OCI-LY3 (cell line): Measurements from ENCODE around the gene MAGI1.

Experiments
- H2AFZ ChIP-seq: fragments of 200-600, 300-600 bp; shearing (Covaris generic); 2 replicates; pipeline ENCODE4 v1.6.0; 2014; ENCODE audit warnings: antibody characterized with exemption, low read depth, low read length
- H3K27ac ChIP-seq: fragments of 200-600, 300-600 bp; sonication (generic); 2 replicates; pipeline ENCODE4 v1.5.1; 2014; ENCODE audit warnings: mild to moderate bottlenecking, low read length, moderate library complexity, mixed read lengths
- H3K27me3 ChIP-seq: fragments of 200-600, 300-600 bp; sonication (generic); 2 replicates; pipeline ENCODE4 v1.6.1; 2014; ENCODE audit warnings: low read depth, low read length, mixed read lengths
- H3K36me3 ChIP-seq: fragments of 200-600, 300-600 bp; sonication (generic); replicated peaks from 2 replicates; pipeline ENCODE3; 2014; ENCODE audit warnings: low read depth, low read length, mixed read lengths
- H3K4me1 ChIP-seq: fragments of 300-600, 200-600 bp; sonication (generic); 2 replicates; pipeline ENCODE4 v1.6.1; 2014; ENCODE audit warnings: low read length, mixed read lengths
- H3K4me2 ChIP-seq: fragments of 200-600, 300-600 bp; sonication (generic); 2 replicates; pipeline ENCODE4 v1.6.1; 2014; ENCODE audit warnings: low read length, mixed read lengths
- H3K4me3 ChIP-seq: fragments of 300-600, 200-600 bp; sonication (generic); 2 replicates; pipeline ENCODE4 v1.5.1; 2014; ENCODE audit warnings: antibody characterized with exemption, mild to moderate bottlenecking, low read length, moderate library complexity
- H3K79me2 ChIP-seq: fragments of 300-600, 200-600 bp; shearing (Covaris generic); 2 replicates; pipeline ENCODE4 v1.6.1; 2014; ENCODE audit warnings: mild to moderate bottlenecking, low read length, mixed read lengths
- H3K9ac ChIP-seq: fragments of 300-600, 200-600 bp; shearing (Covaris generic); 2 replicates; pipeline ENCODE4 v1.6.0; 2014; ENCODE audit warnings: mild to moderate bottlenecking, low read length, moderate library complexity
- H3K9me3 ChIP-seq: fragments of 200-600, 300-600 bp; shearing (Covaris generic); 2 replicates; pipeline ENCODE4 v1.6.1; 2014; ENCODE audit warnings: low read length, mixed read lengths; ENCODE audit not compliant: insufficient read depth
- H4K20me1 ChIP-seq: fragments of 200-600, 300-600 bp; sonication (generic); 2 replicates; pipeline ENCODE4 v1.6.1; 2016; ENCODE audit warnings: low read length, mixed read lengths; ENCODE audit not compliant: insufficient read depth
- CTCF ChIP-seq: fragments of 200-600, 300-600 bp; sonication (generic); IDR thresholded peaks from 2 replicates; pipeline ENCODE4 v1.5.1; 2014; ENCODE audit warnings: antibody characterized with exemption, low read length, low read depth
- EZH2phosphoT487 ChIP-seq: fragments of 200-600 bp; shearing (Covaris generic); IDR thresholded peaks from 2 replicates; pipeline ENCODE4 v1.6.1; 2018; ENCODE audit warnings: antibody characterized with exemption, mixed run types, low read depth

Gene MAGI1

GRCh38 chr3:65556934-65557577 lies 481.7 kb downstream of the MAGI1 start:
- Histone ChIP-seq H4K20me1 (no peaks in the 10 kb centered on the region), H3K4me2 (no peak overlapping the region), H3K79me2 (no peaks in the 10 kb centered on the region), H3K27ac (no peak overlapping the region), H2AFZ (no peak overlapping the region), H3K4me1 (no peaks in the 10 kb centered on the region), H3K9ac (no peak overlapping the region), H3K9me3 (no peaks in the 10 kb centered on the region), H3K27me3 (peaks cover 10% of the 10 kb centered on the region), H3K4me3 (no peak overlapping the region), H3K36me3 (no peaks in the 10 kb centered on the region)
- TF ChIP-seq CTCF (no peak), EZH2phosphoT487 (no peak)

GRCh38 chr3:65552434-65552833 lies 486.3 kb downstream of the MAGI1 start:
- H3K27ac ChIP-seq, result no peak overlapping the region
- H3K4me2 ChIP-seq, result no peak overlapping the region
- no peaks in the 10 kb centered on the region for H3K9me3 ChIP-seq
- TF ChIP-seq CTCF, result no peak
- TF ChIP-seq EZH2phosphoT487, result no peak
- H3K4me3 ChIP-seq, result no peak overlapping the region
- no peaks in the 10 kb centered on the region for H3K4me1 ChIP-seq
- H2AFZ ChIP-seq, result no peak overlapping the region
- H3K79me2 ChIP-seq, result no peaks in the 10 kb centered on the region
- no peaks in the 10 kb centered on the region for H3K36me3 ChIP-seq
- H3K9ac ChIP-seq, result no peak overlapping the region
- H3K27me3 ChIP-seq, result no peaks in the 10 kb centered on the region
- no peaks in the 10 kb centered on the region for H4K20me1 ChIP-seq

- Histone ChIP-seq H4K20me1 (no peaks in the 10 kb centered on the region), H3K27me3 (peaks cover 1% of the 10 kb centered on the region; the same call in 1 of the 2 replicates), H3K9ac (no peak overlapping the region), H3K4me2 (no peak overlapping the region), H3K36me3 (no peaks in the 10 kb centered on the region), H2AFZ (no peak overlapping the region), H3K79me2 (no peaks in the 10 kb centered on the region), H3K9me3 (no peaks in the 10 kb centered on the region), H3K4me1 (no peaks in the 10 kb centered on the region), H3K27ac (no peak overlapping the region), H3K4me3 (no peak overlapping the region)
- no peak for TF ChIP-seq CTCF
- TF ChIP-seq EZH2phosphoT487, result no peak
Observed at GRCh38 chr3:65551945-65552344, 486.8 kb downstream of the MAGI1 start.

GRCh38 chr3:65550137-65550536 lies 488.6 kb downstream of the MAGI1 start:
- Histone ChIP-seq H3K4me2 (no peak overlapping the region), H4K20me1 (no peaks in the 10 kb centered on the region), H3K4me3 (no peak overlapping the region)

More at GRCh38 chr3:65550137-65550536, 488.6 kb downstream of the MAGI1 start:
- no peaks in the 10 kb centered on the region for H3K9me3 ChIP-seq
- no peak overlapping the region for H3K27ac ChIP-seq
- H3K9ac ChIP-seq, result no peak overlapping the region
- H3K36me3 ChIP-seq, result no peaks in the 10 kb centered on the region
- no peak for TF ChIP-seq EZH2phosphoT487
- no peaks in the 10 kb centered on the region for H3K79me2 ChIP-seq
- no peak overlapping the region for H2AFZ ChIP-seq
- peaks cover 4% of the 10 kb centered on the region; the same call in 1 of the 2 replicates for H3K27me3 ChIP-seq
- no peaks in the 10 kb centered on the region for H3K4me1 ChIP-seq
